Colon (tissue), 2 donors: ENCODE data around the gene TPX2.

Experiments
- FAIRE-seq: peaks from 2 replicates; lab custom pipeline; 2012; peaks lifted over from hg19 to GRCh38; lab: Jason Lieb, UNC
- donor health status: control.
- donor health status: control.

Gene TPX2

GRCh38 chr20:31705598-31706597, 33.2 kb upstream of the TPX2 start:
- FAIRE-seq, result no peak

DNA sequence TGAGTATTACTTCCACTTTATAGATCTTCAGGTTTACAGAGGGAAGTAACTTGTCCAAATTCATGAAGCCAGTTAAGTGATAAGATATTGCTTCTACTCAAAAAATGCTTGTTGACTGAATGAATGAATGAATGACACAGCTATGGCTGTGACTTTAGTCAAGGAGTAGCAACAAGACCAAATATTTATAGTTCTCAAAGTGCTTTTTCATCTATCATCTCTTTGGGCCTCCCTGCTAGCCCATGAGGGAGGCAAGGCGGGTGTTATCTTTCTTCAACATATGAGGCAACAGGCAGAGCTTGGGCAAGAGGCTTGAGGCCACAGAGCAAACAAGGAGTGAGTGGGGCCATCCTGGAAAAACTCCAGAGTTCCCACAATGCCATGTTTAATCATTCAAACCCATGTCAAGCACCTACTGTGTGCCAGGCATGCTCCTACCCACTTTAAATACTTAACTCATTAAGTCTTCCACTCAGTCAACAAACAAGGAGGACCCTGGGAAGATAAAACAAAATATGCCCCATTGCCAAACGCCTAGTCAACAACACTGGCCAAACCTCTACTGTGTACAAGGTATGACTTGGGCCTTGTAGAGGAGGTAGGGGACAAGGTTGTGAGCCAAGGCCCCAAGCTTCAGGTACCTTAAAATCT, 32.4 kb upstream of the TPX2 start:
- no peak for FAIRE-seq

GRCh38 chr20:31707258-31707615, 31.9 kb upstream of the TPX2 start:
- no peak for FAIRE-seq

- no peak for FAIRE-seq
These were observed 30.9 kb upstream of the TPX2 start for GRCh38 chr20:31707994-31708735.

DNA sequence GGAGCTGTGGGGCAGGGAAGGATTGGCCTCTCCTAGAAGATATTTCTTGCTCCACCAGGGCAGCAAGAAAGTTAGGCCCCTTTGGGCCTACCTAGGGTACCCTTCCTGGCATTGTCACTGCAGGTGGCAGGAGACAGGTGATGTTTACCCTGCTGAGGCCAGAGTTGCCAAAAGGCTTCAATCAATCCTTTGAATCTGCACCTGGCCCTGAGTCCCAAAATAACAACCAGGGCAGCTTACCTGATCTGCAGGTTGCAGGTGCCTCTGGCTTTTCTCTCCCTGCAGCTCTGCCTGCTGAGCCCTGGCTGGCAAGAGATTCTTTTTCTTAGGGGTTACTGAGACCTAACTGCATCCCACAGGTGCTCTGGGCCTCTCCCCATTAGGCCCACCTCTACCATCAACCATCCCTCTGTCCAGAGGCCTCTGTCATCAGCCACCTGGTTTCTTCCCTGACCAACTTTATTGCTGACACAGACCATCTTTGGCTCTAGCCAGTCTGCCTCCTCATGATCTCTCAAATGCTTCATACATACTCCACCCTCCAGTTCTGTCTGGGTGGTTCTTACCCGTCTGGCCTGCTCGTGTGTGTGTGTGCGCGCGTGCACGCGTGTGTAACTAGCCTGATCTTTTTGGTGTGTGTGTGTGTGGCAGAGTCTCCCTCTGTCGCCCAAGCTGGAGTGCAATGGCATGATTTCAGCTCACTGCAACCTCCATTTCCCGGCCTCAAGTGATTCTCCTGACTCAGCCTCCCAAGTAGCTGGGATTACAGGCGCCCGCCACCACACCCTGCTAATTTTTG, 30.2 kb upstream of the TPX2 start:
- no peak for FAIRE-seq

GRCh38 chr20:31709939-31710338, 29.2 kb upstream of the TPX2 start:
- no peak for FAIRE-seq

- FAIRE-seq, result no peak
These were observed 28.5 kb upstream of the TPX2 start for GRCh38 chr20:31710423-31711108.

- FAIRE-seq, result no peak
These were observed 27.6 kb upstream of the TPX2 start for GRCh38 chr20:31711179-31712111.

DNA sequence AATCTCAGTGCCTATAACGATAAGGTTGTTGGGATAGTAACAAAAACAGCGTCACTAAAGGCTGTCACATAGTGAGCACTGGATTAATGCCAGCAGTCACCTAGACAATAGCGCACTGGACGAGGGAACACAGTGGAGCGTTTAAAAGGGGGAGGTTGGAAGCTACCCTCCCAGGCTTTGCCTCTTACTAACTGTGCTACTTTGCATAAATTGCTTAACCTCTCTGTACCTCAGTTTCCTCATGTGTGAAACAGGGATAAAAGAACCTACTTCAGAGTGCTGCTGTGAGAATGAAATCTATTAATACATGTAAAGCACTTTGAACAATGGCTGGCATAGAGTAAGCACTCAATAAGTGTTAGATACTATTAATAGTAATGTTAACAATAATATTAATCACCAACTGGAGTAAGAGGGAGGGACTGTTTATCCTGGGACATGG, 27.0 kb upstream of the TPX2 start:
- FAIRE-seq, result no peak

DNA sequence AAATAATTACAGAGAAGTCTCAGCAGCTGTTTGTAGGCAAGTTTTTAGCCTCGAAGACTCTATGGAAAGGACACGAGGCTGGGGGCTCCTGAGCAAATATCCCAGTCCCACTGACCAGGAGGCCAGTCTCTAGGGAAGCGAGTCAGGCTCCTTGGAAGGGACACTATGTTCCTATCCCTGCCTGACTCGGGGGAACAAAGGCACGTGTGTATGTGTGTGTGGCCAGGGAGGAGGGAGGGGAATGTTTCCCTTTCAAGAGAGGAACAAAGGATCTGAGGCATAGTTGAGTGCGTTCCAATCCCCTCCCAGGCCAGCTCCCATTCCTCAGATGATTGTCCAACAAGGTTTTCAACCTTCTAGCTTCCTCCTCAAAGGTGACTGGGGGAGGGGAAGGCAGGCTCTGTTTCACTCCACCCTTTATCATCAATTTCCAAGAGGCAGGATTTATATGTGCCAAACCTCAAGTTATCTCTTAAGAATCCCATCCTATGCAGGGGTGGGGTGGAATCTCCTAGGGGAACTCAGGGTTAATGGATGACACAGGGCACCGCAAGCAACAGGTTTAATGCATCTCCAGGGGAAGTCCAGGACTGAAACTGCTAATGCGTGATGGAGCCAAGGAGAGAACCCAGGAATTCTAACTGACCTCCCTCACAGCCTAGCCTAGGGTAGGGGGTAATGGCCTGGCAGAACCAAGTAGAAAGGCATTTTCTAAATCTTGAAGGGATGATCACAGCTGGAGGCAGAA, 26.4 kb upstream of the TPX2 start:
- no peak for FAIRE-seq

DNA sequence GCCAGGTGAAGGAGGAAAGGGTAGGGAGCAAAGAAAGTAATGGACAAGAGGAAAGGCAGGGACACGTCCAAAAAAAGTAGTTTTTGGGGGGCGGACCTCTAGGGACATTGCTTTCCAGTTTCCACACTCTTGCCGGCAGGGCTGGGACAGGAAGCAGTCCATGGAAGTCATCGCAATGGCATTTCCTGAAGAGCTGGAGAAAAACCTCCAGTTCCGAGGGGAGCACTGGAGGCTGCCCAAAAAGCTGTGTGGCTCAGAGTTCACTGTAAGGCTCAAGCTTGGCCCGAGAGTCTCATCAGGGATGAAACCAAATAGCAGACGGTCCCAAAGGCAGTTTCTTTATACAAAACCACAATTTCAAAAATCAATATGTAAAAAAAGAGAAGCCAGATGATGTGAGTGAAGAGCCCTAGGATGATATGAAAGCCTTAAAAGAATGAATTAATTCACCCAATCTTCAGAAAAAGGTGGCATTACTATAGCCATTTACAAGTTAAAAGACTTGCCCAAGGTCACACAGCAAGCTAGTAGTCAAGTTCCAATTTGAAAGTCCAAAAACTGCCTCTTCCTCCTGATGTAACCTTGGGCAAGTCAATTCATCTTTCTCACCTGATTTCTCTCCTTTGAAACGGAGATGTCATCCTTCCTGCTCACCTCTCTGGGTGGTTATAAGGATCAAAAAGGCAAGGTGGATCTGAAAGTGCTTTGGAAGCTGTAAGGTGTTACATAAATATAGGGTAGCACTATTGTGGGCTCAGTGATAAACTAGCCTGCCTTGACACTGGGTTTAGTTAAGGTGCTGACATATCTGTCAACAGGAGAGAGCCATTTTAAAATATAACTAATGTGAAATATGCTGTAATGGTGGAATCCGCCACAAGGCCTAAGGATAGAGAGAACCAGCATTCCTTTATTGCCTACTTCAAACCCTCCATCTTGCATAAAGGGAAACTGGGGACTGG, 25.5 kb upstream of the TPX2 start:
- no peak for FAIRE-seq

DNA sequence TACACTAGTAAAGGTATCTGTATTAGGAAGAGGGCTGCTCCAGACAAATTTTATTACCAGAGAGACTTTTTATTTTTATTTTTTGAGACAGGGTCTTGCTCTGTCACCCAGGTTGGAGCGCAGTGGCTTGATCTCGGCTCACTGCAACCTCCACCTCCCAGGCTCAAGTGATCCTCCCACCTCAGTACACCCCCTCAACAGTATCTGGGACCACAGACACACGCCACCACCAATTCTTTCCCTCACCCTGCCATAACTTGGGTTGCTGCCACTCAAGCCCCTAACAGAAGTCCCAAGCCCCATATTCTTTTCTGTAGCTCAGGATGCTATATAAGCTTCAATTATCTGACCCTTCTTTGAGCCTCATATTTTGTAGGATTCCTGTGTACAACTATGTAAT, 23.3 kb upstream of the TPX2 start:
- no peak for FAIRE-seq

- no peak for FAIRE-seq
These were observed 22.7 kb upstream of the TPX2 start for GRCh38 chr20:31716351-31716750.

DNA sequence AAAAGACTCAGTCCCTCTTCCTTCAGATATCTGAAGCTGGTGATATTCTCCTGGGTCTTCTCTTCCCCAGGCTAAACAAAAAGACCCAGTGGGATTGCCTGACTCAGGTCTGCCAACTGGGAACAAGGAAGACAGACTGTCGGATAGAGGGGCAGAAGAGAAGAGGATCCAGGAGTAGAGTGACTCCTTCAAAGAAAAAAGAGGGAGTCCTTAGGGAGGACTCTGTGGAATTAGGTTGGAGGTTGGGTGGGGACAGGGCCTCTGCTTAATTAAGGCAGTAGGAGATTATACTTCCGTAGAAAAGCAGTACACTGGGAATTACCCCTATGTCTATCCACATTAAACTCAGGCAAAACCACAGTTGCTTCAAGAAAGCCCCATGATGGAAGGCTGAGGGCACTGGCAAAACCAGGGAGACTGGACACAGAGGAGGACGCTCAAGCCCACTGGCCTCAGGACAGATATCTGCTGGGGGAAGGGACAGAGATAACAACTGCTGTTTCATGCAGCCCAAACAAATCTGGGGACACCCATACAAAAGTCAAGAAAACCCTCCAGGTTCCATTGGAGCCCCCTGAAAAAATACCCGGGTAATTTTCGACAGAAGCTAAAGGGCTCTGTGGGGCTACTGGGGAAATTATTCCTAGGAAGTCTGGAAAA, 22.1 kb upstream of the TPX2 start:
- FAIRE-seq, result no peak

DNA sequence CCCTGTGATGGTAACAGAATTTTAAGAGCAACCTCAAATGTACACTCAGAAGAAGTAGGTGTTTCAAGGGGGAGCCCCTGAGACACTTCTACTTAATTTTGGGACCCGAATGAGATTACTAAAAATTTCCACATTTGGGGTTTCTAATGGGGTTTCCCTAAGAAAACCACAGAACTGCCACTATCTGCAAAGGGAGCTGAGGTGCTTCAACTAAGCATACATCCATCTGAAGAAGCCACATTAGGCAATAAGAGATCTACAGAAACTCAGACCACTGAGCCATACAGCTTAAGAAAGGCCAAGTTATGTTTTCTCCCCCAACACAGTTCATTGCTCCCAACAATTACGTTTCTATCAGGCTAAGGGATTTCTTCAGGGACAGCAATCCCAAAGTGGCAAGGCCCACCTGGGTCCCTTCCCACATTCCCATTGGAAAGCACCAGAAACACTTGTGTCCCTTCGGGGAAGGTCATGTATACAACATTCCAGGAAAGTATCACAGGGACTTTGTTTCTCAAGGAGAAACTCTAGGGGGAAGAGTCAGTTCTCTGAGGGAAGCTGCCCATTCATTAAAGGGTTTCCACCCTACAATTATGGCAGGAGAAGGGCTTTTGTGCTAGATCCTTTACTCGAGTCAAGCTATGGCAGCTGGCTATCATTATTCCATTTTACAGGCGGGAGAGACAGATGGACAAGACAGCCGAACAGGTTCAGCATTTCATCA, 21.4 kb upstream of the TPX2 start:
- FAIRE-seq, result no peak

GRCh38 chr20:31718952-31719643, 20.0 kb upstream of the TPX2 start:
- FAIRE-seq, result no peak
